Cardiac septum (tissue), 1 donor: ENCODE data around the gene ATG16L2. TPM values are rescaled to one million over a fixed set of nuclear protein-coding genes. Genes with fewer than 3 reads are reported as not detected.
"Not testable (repeated sequence)": the region's sequence is repeated elsewhere in the genome, so short reads cannot be mapped to it uniquely, and the experiment has no call there.

Experiments used
- DNase-seq: peaks from one replicate; pipeline ENCODE4 v3.0.0-alpha.2; 2020; ENCODE audit warnings: low spot score
- intact Hi-C: fragments of 100-400 bp; cut with DNase I; formaldehyde crosslinking; loops from one replicate; pipeline ENCODE4 v1.14.0; 2022
- total RNA-seq: library from RNA; stranded (reverse); fragmentation: NEBNext Ultra II Directional; extraction: Animal tissue kit (Norgen Biotek cat#: 25700); gene quantifications from one replicate; pipeline ENCODE4 v1.2.1, GENCODE V29; 2021
- donor health status: DM: no; HTN: no; CAD: no.

The ATG16L2 gene
- total RNA-seq, 1 donor from 2014 or later = 21.4 TPM

DNA sequence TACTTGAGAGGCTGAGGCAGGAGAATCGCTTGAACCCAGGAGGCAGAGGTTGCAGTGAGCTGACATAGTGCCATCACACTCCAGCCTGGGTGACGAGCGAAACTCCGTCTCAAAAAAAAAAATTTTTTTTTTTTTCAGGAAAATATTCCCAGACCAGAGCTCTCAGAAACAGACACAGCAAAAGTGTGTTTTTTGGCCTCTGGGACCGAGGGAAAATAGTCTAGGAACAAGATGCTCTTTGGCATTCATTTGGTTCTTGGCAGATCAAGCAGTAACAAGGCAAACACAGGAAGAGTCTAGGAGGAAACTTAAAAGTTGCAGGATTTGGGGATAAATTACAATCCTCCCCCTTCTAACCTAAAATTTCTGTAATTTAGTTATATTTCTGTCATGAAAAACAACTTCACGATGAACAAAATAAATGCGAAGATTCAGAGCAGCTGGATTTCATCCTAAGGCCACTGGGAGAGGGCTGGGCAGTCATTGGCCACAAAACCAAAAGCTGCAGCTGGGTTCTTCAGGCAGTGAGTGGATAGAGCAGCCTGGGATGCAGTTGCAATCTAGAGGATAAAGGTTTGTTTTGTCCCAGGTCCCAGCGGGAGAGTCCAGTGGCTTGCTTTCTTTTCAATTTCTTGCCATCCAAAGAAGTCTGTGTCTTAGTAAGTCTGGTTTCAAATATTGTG lies 19.7 kb downstream of the ATG16L2 start:
- intact Hi-C loops = loop anchor here (2.0 to 5.0 kb wide), 4 partner anchors 13 to 458 kb away; partner anchors contain the start of gene FCHSD2
- no peak for DNase-seq

DNA sequence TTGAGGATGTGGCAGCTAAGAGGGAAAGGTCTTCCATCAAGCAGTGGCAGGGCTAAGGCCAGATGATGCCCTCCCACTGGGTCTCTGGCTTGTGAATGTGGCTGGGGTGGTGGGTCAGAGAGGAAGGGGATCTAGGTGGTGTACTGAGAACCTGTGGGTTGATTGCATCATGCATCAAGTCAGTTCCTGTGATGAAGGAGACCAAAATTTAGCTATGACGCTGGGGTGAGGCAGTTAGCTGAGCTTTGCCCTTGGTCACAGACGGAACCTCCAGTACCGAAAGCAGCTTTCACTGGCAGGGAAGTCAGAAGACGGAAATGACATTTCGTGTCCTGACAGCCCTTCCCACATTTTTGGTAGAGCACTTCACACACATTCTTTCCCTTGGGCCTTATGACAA lies 20.7 kb downstream of the ATG16L2 start:
- intact Hi-C loops = loop anchor here (5.0 kb wide), 3 partner anchors 307 to 457 kb away; partner anchors contain the start of gene FCHSD2
- no peak for DNase-seq

DNA sequence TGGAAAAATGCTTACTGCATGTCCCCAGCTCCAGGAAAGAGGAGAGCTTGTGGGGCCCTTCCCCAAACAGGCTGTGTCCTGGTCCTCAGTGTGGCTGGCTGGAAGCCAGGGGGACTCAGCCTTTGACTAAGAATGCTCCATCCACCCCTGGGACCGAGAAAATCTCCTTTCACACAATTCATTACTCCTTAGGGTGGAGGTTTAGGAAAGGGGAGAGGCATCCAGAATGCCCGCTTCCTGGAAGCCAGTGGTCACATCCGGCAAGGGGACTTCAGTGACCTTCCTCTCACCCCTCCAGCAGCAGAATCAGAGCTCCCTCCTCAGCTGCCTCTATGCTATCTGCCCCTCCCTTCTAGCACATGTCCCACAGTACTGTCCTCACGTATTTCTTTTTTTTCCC lies 21.9 kb downstream of the ATG16L2 start:
- intact Hi-C loops = no loop called here
- DNase-seq = no peak

DNA sequence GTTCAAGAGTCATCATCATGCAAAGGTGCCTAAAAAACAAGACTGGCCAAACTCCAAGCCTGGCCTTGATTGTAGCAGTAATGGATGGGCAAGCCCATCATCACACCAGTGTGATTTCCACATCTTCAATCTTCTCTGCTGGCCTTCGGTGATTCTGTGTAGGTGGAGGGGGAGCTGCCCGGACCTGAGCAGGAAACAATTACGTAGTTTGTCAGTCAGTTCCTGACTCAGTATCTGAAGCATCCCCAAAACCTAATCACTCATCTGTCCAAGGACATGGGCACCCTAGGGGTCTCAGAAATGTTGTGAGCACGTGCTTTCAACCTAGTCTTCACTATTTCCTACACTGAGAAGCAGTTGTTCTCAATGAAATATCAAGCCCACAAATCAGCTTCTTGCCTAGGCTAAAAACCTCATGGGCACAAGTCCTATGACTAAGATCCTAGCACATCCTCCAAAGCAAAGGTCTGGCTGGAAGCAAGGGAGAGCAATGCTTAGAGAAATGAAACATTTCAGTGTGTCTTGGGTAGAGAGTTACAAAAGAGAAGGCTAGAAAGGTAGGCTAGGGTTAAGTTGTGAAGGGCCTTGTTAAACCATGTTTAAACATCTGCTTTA lies 24.6 kb downstream of the ATG16L2 start:
- no peak for DNase-seq
- intact Hi-C loops = no loop called here

DNA sequence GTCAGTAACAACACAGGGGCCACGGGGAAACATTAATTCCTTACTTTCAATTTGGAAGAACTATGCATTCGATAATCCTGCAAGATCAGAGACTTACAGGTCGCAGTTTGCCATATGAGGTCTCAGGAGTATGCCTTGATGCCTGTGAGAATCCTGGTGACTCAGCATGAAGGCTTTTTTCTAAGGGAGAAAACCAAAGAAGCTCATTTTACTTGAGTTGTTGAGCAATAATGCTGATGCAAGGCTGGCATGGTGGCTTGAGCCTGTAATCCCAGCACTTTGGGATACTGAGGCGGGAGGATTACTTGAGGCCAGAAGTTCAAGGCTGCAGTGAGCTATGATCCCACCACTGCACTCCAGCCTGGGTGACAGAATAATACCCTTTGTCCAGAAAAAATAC lies 26.6 kb downstream of the ATG16L2 start:
- intact Hi-C loops = no loop called here
- no peak for DNase-seq

DNA sequence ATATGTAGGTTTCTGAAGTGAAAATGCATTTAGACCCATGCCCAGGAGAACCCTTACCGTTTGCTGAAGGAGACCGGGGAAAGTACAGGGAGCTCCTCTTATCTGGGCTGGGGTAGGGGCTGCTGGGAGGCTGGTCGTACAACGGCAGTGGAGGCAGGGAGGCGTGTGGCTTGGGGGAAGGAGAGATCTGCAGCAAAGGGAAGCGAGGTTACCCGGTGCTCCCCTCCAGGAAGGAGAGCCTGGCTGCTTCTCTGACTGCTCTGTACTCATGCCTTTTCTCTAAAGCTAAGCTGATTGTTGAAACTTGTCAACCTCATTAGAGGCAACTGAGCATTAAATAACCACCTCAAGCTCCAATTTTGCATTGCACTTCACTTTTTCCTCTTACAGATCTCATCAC lies 27.2 kb downstream of the ATG16L2 start:
- DNase-seq = no peak
- intact Hi-C loops = no loop called here

DNA sequence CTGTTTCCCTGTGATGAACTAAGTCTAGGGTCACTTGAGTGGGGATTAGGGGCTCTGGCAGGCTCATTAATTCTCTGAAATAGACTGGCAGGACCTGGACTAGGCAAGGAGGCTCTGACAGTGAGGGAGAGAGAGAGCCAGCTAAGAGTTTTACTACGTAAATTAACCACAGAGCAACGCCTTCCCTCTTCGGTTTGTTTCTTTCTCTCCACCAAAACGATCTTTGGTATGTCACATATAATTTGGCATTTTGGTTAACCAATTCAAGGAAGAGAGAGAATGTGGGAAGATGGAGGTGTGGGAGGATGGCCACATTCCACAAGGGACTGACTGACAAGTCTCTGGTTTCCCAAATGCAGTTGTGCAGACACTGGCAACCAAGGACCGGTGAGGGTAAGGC lies 27.9 kb downstream of the ATG16L2 start:
- intact Hi-C loops = no loop called here
- no peak for DNase-seq

DNA sequence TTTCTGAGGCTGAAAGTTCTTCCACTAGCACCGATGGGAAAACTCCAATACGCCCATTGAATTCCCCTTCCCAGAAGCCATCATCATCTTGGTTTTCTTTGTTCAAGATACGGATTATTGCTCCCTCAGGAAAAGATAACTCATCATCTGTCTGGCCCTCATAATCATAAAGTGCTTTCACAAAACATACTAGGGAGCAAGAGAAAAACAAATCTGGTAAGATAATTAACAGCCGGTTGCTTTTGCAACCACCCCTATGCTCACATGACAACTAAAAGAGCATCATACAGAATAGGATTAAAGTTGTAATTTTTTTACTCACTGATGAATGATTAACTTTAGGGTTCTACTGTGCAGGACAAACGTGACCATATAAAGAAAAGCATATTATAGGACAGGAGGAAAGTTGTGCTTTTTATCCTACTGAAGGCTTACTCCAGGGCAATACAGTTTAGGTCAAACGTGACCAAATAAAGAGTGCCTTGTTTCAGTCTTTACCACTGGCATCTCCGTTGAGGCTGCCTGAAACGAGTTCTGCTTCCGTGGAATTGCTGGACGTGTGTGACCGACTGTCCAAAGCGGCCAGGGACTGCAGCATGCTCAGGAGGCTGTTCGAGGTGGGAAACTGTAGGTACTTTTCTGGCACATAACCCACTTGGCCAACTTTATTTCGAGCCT lies 28.6 kb downstream of the ATG16L2 start:
- no peak for DNase-seq
- intact Hi-C loops = no loop called here

DNA sequence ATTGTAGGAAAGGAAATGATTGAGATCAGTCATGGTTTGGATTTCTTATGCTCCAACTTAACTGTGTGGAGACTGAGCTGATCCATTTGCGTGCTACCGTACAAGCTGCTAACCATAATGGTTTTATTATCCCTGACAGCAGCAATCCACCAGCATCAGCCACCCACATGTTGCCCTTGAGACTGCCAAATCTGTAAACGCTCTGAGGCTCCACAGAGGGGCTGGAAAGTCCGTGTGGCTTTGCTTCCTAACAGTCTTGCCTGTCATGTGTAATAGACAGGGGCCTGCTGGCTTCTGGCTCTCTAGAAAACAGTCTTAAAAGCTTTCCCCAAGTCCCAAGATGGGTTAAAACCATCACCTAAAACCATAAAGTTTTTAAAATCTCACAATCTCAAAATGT lies 30.1 kb downstream of the ATG16L2 start:
- intact Hi-C loops = no loop called here
- no peak for DNase-seq

DNA sequence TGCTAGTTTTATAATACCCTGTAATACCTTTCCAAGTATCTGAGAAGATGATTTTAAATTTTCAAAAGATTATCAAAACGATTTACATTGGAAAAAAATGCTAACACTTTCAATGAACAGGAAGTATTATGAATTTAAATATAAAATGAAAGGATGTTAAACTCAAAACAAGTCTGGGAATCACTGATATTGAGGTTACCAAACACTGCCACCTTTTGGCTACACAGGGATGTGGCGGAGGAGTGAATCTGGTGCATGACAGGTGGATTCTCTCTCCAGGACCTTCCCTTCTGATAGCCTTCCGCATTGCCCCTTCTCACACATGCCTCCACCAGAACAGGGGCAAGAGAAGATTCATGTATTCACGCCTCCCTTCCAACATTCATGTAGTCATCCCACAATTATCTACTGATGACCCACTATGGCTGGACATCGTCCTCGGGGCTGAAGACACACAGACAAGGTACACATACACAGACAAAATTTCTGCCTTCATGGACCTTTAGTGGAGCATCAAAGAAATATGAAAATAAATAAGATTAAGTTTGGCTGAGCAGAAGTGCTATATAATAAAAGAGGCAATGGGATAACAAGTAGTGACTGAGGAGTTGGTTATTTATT lies 34.7 kb downstream of the ATG16L2 start:
- intact Hi-C loops = no loop called here

DNA sequence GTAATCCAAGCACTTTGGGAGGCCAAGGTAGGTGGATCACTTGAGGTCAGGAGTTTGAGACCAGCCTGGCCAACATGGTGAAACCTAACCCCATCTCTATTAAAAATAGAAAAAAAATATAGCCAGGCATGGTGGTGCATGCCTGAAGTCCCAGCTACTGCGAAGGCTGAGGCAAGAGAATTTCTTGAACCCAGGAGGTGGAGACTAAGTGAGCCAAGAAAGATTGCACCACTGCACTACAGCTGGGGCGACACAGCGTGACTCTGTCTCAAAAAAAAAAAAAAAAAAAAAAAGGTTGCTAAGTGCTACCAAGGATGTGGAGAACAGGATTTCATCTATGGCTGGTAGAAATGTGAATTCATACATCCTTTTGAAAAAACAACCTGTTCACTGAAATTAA lies 36.6 kb downstream of the ATG16L2 start:
- intact Hi-C loops = no loop called here
- no peak for DNase-seq

More for the DNA sequence above, 34.7 kb downstream of the ATG16L2 start:
- no peak for DNase-seq

DNA sequence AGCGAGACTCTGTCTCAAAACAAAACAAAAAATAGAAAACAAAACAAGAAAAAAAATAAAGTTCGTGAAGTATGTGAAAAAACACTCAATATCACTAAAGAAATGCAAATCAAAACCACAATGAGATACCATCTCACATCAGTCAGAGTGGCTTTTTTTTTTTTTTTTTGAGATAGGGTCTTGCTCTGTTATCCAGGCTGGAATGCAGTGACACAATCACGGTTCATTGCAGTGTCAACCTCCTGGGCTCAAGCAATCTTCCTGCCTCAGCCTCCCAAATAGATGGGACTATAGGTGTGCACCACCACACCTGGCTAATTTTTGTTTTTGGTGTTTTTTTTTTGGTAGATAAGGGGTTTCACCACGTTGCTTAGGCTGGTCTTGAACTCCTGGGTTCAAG lies 37.5 kb downstream of the ATG16L2 start:
- intact Hi-C loops = no loop called here
- DNase-seq = no peak

DNA sequence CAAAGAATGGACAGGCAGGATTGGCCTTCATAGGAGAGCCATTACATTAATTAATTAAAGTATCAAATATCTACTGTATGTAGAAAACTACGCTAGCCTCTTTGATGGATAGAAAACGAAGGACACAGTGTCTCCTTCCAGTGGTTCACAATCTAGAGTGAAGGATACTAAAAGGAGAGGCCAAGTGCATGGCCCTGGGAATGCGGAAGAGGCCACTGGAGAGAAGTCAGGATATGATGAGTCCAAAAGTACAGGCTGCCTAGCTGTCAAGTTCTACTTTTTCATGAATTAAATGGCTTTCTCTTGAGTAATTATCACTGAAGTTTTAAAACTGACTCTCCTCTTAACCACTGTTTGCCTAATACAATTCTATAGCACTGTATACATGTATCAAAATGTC lies 41.9 kb downstream of the ATG16L2 start:
- intact Hi-C loops = loop anchor here (5.0 kb wide), 1 partner anchor 286 kb away; the partner anchor contains the start of gene FCHSD2
- DNase-seq = no peak

DNA sequence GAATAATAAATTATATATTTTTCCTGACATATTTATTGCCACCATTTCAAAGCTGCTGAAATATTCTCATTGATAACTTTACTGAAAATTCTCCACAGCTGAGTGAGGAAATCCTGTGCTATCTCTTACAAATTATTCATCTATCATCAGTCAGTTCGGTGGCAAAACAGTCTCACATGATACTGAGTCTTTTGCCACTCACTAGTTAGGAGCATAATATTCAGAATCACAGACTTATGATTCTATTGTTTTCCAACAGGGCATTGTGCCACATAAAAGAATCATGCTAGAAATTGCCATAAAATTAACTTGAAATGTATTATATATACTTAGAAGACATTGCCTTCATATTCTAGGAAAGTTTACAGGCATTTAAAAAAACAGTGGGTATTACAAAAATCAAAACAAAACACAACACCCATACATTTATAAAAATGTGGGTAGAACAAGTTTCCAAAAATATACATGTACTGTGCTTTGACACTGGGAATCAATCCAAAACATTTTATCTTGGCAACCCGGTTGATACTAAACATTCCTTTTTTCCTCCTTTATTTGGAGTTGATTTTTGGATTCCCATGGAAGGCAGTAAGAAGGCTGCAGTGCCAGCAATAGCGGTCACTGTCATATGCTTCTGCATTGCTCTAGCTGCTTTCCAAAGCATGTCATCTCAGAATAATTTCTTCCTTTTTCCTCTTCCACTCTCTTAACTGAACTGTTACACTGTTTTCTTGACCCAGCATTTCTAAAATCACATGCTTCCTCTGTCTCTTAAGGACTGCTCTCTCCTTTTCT lies 42.5 kb downstream of the ATG16L2 start:
- intact Hi-C loops = loop anchor here (5.0 kb wide), 1 partner anchor 286 kb away; the partner anchor contains the start of gene FCHSD2
- DNase-seq = no peak

DNA sequence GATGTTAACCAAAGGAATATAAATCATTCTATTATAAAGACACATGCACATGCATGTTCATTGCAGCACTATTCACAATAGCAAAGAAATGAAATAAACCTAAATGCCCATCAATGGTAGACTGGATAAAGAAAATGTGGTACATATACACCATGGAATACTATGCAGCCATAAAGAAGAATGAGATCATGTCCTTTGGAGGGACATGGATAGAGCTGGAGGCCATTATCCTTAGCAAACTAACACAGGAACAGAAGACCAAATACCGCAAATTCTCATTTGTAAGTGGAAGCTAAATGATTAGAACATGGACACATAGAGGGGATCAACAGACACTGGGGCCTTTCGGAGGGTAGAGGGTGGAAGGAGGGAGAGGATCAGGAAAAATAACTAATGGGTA lies 44.1 kb downstream of the ATG16L2 start:
- DNase-seq = not testable (repeated sequence)
- intact Hi-C loops = loop anchor here (5.0 kb wide), 1 partner anchor 284 kb away; the partner anchor contains the start of gene FCHSD2

DNA sequence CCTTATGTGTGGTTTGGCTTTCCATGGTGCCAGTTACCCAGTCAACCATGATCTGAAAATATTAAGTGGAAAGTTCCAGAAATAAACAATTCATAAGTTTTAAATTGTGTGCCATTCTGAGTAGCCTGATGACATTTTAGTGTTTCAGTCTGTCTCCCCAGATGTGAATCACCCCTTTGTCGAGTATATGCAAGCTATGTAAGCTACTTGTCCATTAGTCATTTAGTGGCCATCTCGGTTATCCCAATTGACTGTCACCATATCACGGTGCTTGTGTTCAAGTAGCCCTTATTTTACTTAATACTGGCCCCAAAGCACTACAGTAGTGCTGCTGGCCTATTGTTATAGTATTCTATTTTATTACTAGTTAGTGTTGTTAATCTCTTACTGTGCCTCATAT lies 44.9 kb downstream of the ATG16L2 start:
- intact Hi-C loops = loop anchor here (5.0 kb wide), 1 partner anchor 283 kb away; the partner anchor contains the start of gene FCHSD2
- no peak for DNase-seq

DNA sequence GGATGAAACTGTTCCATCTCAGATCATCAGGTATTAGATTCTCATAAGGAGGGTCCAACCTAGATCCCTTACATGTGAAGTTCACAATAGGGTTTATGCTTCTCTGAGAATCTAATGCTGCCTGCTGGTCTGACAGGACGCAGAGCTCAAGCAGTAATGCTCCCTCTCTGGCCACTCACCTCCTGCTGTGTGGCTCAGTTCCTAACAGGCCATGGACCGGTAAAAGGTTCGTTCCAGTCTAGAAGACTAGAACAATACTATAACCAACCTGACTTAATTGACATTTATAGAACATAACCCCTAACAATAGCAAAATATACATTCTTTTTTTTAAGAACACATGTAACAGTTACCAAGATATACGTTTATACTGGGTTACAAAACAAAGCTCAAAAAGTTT lies 45.8 kb downstream of the ATG16L2 start:
- intact Hi-C loops = no loop called here
- DNase-seq = no peak

DNA sequence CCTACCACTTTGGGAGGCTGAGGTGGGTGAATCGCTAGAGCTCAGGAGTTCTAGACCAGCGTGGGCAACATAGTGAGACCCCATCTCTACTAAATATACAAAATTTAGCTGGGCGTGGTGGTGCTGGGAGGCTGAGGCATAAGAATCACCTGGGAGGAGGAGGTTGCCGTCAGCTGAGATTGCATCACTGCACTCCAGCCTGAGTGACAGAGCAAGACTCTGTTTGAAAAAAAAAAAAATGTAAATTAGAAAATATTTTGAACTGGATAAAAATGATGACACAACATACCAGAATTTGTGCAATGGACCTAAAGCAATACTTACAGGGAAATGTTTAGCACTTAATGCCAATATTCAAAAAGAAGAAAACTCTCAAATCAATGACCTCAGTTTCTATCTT lies 46.4 kb downstream of the ATG16L2 start:
- DNase-seq = no peak
- intact Hi-C loops = no loop called here

DNA sequence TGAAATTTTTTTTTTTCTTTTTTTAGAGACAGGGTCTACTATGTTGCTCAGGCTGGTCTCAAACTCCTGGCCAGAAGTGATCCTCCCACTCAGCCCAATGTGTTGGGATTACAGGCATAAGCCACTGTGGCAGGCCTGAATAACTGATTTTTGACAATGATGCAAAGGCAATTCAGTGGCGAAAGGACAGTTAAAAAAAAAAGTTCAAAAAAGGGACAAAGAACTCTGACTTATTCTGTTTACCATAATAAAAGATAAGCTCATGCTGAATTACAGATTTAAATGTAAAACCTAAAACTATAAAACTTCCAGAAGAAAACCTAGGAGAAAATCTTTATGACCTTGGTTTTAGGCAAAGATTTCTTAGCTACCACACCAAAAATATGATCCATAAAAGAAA lies 48.9 kb downstream of the ATG16L2 start:
- DNase-seq = no peak
- intact Hi-C loops = no loop called here
